PC-9 (cell line): ENCODE measurements around the gene C17orf78. TPM values are rescaled to one million over a fixed set of nuclear protein-coding genes. Genes with fewer than 3 reads are reported as not detected.

ENCODE experiments used
- BruUV-seq: library from RNA; stranded (reverse); fragments of 400-500 nt; replicated peaks from 2 replicates; lab custom pipeline; 2021; lab: Mats Ljungman, UMichigan
- CTCF ChIA-PET: fragments of 300-600 bp; sonication (Branson Sonifier 250); formaldehyde crosslinking; loops from one replicate; lab custom pipeline; 2022; ENCODE audit warnings: antibody characterized with exemption; lab: Charles Lee
- POLR2A ChIA-PET: fragments of 300-600 bp; sonication (Branson Sonifier 250); formaldehyde crosslinking; loops from one replicate; lab custom pipeline; 2022; ENCODE audit warnings: antibody characterized with exemption; ENCODE audit not compliant: unreplicated experiment; lab: Charles Lee
- DNase-seq, 2 experiments: peaks; one replicate each; pipeline versions ENCODE4 v3.0.0 to v3.0.0-alpha.2; 2015 to 2022; ENCODE audit warnings: mixed read lengths in 1 of 2
- H2AFZ ChIP-seq: fragments of 200-600 bp; sonication (generic); 2 replicates; pipeline ENCODE4 v1.8.1; 2017; ENCODE audit warnings: antibody characterized with exemption
- H3F3A ChIP-seq: fragments of 200-600 bp; sonication (generic); 2 replicates; pipeline ENCODE4 v1.8.1; 2017; ENCODE audit warnings: antibody characterized with exemption, mild to moderate bottlenecking, low read depth; ENCODE audit not compliant: insufficient read depth
- H3K27ac ChIP-seq: fragments of 200-600 bp; sonication (generic); 2 replicates; pipeline ENCODE4 v1.6.1; 2016; ENCODE audit warnings: mixed run types
- H3K27me3 ChIP-seq: fragments of 200-600 bp; sonication (generic); 2 replicates; pipeline ENCODE4 v1.6.1; 2016; ENCODE audit warnings: low read depth, mixed run types; ENCODE audit not compliant: insufficient read depth
- H3K36me3 ChIP-seq: fragments of 200-600 bp; sonication (generic); 2 replicates; pipeline ENCODE4 v1.6.1; 2016; ENCODE audit warnings: low read depth, mixed run types
- H3K4me1 ChIP-seq: fragments of 200-600 bp; sonication (generic); replicated peaks from 2 replicates; pipeline ENCODE4 v1.6.1; 2016; ENCODE audit warnings: mixed run types; ENCODE audit not compliant: insufficient read depth
- H3K4me2 ChIP-seq: fragments of 200-600 bp; sonication (generic); 2 replicates; pipeline ENCODE4 v1.6.1; 2017; ENCODE audit warnings: mixed run types
- H3K4me3 ChIP-seq: fragments of 200-600 bp; sonication (generic); 2 replicates; pipeline ENCODE4 v1.6.1; 2016; ENCODE audit warnings: mixed run types
- H3K79me2 ChIP-seq: fragments of 200-600 bp; sonication (generic); 2 replicates; pipeline ENCODE4 v1.6.1; 2017; ENCODE audit warnings: low read depth, mixed run types
- H3K9me2 ChIP-seq: fragments of 200-600 bp; sonication (generic); 2 replicates; pipeline ENCODE4 v1.8.1; 2017; ENCODE audit warnings: mild to moderate bottlenecking; ENCODE audit not compliant: insufficient read depth
- H3K9me3 ChIP-seq: fragments of 200-600 bp; sonication (generic); 2 replicates; pipeline ENCODE4 v1.8.1; 2016; ENCODE audit warnings: low read depth; ENCODE audit not compliant: insufficient read depth
- H4K20me1 ChIP-seq: fragments of 200-600 bp; sonication (generic); 2 replicates; pipeline ENCODE4 v1.8.1; 2017; ENCODE audit not compliant: insufficient read depth
- EZH2 ChIP-seq: fragments of 200-600 bp; sonication (generic); IDR thresholded peaks from 2 replicates; pipeline ENCODE4 v1.8.0; 2017; ENCODE audit warnings: antibody characterized with exemption, low read depth
- intact Hi-C: fragments of 100-400 bp; cut with micrococcal nuclease; formaldehyde crosslinking; loops from one replicate; pipeline ENCODE4 v1.10.0; 2022; ENCODE audit not compliant: unreplicated experiment
- total RNA-seq: library from RNA; stranded (reverse); gene quantifications from 2 replicates; pipeline ENCODE4 v1.2.3, GENCODE V29; 2021
- TF ChIP-seq, protein P1 (sequence below): fragments of 200-600 bp; sonication (generic); conservative IDR thresholded peaks from 2 replicates; pipeline ENCODE4 v1.6.1; 2017; ENCODE audit warnings: mixed run types, antibody characterized with exemption, mild to moderate bottlenecking, moderate library complexity

The C17orf78 gene
- total RNA-seq, 1 experiment from 2014 or later = not detected

DNA sequence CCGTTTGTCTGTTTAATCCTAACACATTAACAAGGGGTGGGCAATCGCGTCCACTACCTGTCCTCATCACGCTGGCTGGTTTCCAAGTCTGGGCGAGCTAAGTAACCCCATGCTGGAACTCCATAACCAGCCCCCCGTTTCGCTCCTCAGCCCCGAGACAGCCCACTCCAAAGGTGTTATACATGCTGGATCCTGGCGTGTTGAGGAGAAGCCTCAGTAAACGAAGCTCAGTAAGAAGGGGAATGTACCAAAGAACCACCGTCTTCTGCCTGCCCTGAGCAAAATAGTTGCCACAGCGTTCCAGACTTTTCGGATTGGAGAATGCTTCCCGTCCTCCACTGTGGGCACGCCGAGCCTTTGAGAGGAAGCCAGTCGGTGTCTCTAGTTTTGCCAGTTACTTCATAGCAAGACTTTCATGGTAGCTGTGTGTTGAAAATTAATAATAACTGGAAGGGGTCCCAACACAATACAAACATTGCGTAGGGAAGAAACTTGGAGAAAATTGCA lies 16.1 kb upstream of the C17orf78 start:
- H3K27me3 ChIP-seq = no peaks in the 10 kb centered on the region
- peaks cover 51% of the 10 kb centered on the region for H3K4me1 ChIP-seq
- H2AFZ ChIP-seq = peak overlapping the region; percentile 79; the same call in 1 of the 2 replicates
- peaks cover 42% of the 10 kb centered on the region for H3K79me2 ChIP-seq
- intact Hi-C loops = loop anchor here (5.0 kb wide), 2 partner anchors 38 to 757 kb away; partner anchors contain the start of gene MRM1
- DNase-seq = no peak
- H3K36me3 ChIP-seq = peaks cover 9% of the 10 kb centered on the region
- H4K20me1 ChIP-seq = peaks cover 8% of the 10 kb centered on the region
- peak overlapping the region; percentile 66 for H3K27ac ChIP-seq
- POLR2A ChIA-PET = interaction anchor here (0.6 kb wide), 3 partner anchors 14 to 87 kb away, joined by 3 to 5 read pairs (median 5); no protein-coding TSS in a partner anchor
- H3K4me3 ChIP-seq = peak overlapping the region; percentile 97; the same call in 1 of the 2 replicates
- H3K9me2 ChIP-seq = no peaks in the 10 kb centered on the region
- TSS peak; percentile 72 for BruUV-seq
- H3K4me2 ChIP-seq = peak overlapping the region; percentile 75
- H3K9me3 ChIP-seq = no peaks in the 10 kb centered on the region
- TF ChIP-seq EZH2 = no peak
- TF ChIP-seq, protein P1, sequence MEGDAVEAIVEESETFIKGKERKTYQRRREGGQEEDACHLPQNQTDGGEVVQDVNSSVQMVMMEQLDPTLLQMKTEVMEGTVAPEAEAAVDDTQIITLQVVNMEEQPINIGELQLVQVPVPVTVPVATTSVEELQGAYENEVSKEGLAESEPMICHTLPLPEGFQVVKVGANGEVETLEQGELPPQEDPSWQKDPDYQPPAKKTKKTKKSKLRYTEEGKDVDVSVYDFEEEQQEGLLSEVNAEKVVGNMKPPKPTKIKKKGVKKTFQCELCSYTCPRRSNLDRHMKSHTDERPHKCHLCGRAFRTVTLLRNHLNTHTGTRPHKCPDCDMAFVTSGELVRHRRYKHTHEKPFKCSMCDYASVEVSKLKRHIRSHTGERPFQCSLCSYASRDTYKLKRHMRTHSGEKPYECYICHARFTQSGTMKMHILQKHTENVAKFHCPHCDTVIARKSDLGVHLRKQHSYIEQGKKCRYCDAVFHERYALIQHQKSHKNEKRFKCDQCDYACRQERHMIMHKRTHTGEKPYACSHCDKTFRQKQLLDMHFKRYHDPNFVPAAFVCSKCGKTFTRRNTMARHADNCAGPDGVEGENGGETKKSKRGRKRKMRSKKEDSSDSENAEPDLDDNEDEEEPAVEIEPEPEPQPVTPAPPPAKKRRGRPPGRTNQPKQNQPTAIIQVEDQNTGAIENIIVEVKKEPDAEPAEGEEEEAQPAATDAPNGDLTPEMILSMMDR = no peak
- H3F3A ChIP-seq = peaks cover 22% of the 10 kb centered on the region; the same call in 1 of the 2 replicates
- CTCF ChIA-PET = no interaction called here

DNA sequence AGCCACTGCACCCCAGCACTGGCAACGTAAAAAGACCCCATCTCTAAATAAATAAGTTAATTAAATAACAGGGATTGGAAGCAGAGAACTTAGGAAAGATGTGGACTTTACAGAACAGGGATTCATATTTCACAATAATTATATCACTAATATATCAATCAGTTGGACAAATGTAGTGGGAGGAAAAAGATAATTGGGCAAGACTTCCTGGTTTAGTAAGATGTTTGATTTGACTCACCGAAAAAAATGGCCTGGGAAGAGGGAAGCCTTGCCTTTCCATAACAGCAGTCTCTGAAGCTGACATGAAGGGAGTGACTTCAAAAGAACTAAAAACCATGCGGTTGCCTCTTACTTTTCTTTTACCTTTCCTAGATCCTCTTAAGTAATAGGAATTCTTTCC lies 15.2 kb upstream of the C17orf78 start:
- H3K4me3 ChIP-seq = no peak overlapping the region
- peaks cover 46% of the 10 kb centered on the region for H3K4me1 ChIP-seq
- peaks cover 28% of the 10 kb centered on the region; the same call in 1 of the 2 replicates for H3F3A ChIP-seq
- BruUV-seq = no TSS peak
- CTCF ChIA-PET = no interaction called here
- no peaks in the 10 kb centered on the region for H3K27me3 ChIP-seq
- DNase-seq = peak in 1 of 2 experiments; percentile 85
- peaks cover 6% of the 10 kb centered on the region for H3K36me3 ChIP-seq
- H3K9me2 ChIP-seq = no peaks in the 10 kb centered on the region
- no peak overlapping the region for H2AFZ ChIP-seq
- peak overlapping the region; percentile 66 for H3K27ac ChIP-seq
- peak overlapping the region; percentile 75 for H3K4me2 ChIP-seq
- TF ChIP-seq, protein P1 = no peak
- no peak for TF ChIP-seq EZH2
- POLR2A ChIA-PET = no interaction called here
- peaks cover 5% of the 10 kb centered on the region for H4K20me1 ChIP-seq
- peaks cover 33% of the 10 kb centered on the region for H3K79me2 ChIP-seq
- intact Hi-C loops = no loop called here
- H3K9me3 ChIP-seq = no peaks in the 10 kb centered on the region

DNA sequence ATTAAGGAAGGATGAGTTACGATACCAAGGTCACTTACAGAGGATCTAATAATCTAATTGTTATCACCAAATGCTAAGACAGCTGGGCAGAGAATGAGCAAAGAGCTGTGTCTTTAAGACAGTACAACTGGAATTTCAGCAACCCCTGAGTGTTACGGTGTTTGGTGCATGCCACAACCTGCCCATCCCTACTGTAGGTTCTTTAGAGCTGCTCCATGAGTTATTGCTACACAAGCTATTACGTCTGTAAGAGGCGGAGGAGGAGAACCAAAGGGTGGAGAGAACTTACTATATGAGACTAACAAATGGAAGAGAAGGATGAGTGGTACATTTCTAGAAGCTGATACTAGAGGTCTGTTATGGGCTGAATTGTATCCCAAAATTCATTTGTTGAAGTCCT lies 14.2 kb upstream of the C17orf78 start:
- peaks cover 6% of the 10 kb centered on the region for H3K36me3 ChIP-seq
- H3K4me1 ChIP-seq = peaks cover 37% of the 10 kb centered on the region
- ChIA-PET POLR2A (interaction anchor here (0.5 kb wide), 1 partner anchor 11 kb away, joined by 3 read pairs; no protein-coding TSS in a partner anchor), CTCF (no interaction called here)
- no peak overlapping the region for H3K4me3 ChIP-seq
- no TSS peak for BruUV-seq
- H3F3A ChIP-seq = peaks cover 25% of the 10 kb centered on the region; the same call in 1 of the 2 replicates
- no peak for TF ChIP-seq EZH2
- TF ChIP-seq, protein P1 = no peak
- H2AFZ ChIP-seq = no peak overlapping the region
- H4K20me1 ChIP-seq = no peaks in the 10 kb centered on the region
- H3K4me2 ChIP-seq = no peak overlapping the region
- no peak for DNase-seq
- intact Hi-C loops = no loop called here
- no peaks in the 10 kb centered on the region for H3K27me3 ChIP-seq
- no peaks in the 10 kb centered on the region for H3K9me2 ChIP-seq
- peaks cover 24% of the 10 kb centered on the region for H3K79me2 ChIP-seq
- H3K9me3 ChIP-seq = no peaks in the 10 kb centered on the region
- H3K27ac ChIP-seq = peak overlapping the region; percentile 66; the same call in 1 of the 2 replicates
